Epithelial cell of esophagus (primary cell): ENCODE measurements around the gene SEPSECS.

ENCODE experiments used
- DNase-seq: peaks from one replicate; pipeline ENCODE4 v3.0.0; 2010; ENCODE audit warnings: low read depth
- H3K4me3 ChIP-seq: 2 replicates; pipeline ENCODE4 v1.5.1; 2011; ENCODE audit warnings: mild to moderate bottlenecking, low read length, control low read depth
- CTCF ChIP-seq: IDR thresholded peaks from 2 replicates; pipeline ENCODE4 v1.5.1; 2011; ENCODE audit warnings: low read depth, mild to moderate bottlenecking, low read length, control low read depth, inconsistent platforms; ENCODE audit not compliant: insufficient read depth; ENCODE audit errors: missing control alignments

SEPSECS gene

GRCh38 chr4:25159837-25160713, at the start of gene SEPSECS:
TSS of gene SEPSECS (minus strand) at chr4:25160449. CDS start at chr4:25160369, 80 bp downstream.
- peak within 1 kb of the TSS; percentile 95 for H3K4me3 ChIP-seq
- DNase-seq, result peak; percentile 98
- no peak for TF ChIP-seq CTCF

- no peak for DNase-seq
- no peak for TF ChIP-seq CTCF
- no peak overlapping the region for H3K4me3 ChIP-seq
Measured at GRCh38 chr4:25209702-25210101, 49.5 kb upstream of the SEPSECS start.

GRCh38 chr4:25207997-25208396, 47.7 kb upstream of the SEPSECS start:
- H3K4me3 ChIP-seq, result no peak overlapping the region
- no peak for DNase-seq
- no peak for TF ChIP-seq CTCF

- DNase-seq, result no peak
- H3K4me3 ChIP-seq, result no peak overlapping the region
- no peak for TF ChIP-seq CTCF
Measured at GRCh38 chr4:25198713-25199112, 38.5 kb upstream of the SEPSECS start.

- TF ChIP-seq CTCF, result no peak
- H3K4me3 ChIP-seq, result no peak overlapping the region
- DNase-seq, result no peak
Measured at GRCh38 chr4:25190407-25190806, 30.2 kb upstream of the SEPSECS start.

GRCh38 chr4:25184056-25184455, 23.8 kb upstream of the SEPSECS start:
- TF ChIP-seq CTCF, result no peak

GRCh38 chr4:25182937-25183336, 22.7 kb upstream of the SEPSECS start:
- no peak for TF ChIP-seq CTCF
- DNase-seq, result no peak
- no peak overlapping the region for H3K4me3 ChIP-seq

More at GRCh38 chr4:25184056-25184455, 23.8 kb upstream of the SEPSECS start:
- H3K4me3 ChIP-seq, result no peak overlapping the region
- DNase-seq, result no peak
